NCI-H2107 (cell line): ENCODE data around the gene KCP.

Experiments used
- DNase-seq: peaks from one replicate; lab custom pipeline; 2025; lab: John Stamatoyannopoulos, UW

The KCP gene

GRCh38 chr7:128887169-128888038 is 23.1 kb downstream of the KCP start:
- DNase-seq, result no peak

GRCh38 chr7:128886391-128887168 is 23.9 kb downstream of the KCP start:
- DNase-seq, result no peak

- no peak for DNase-seq
Measured at GRCh38 chr7:128885370-128886187, 24.9 kb downstream of the KCP start.

GRCh38 chr7:128884561-128885369 is 25.7 kb downstream of the KCP start:
- no peak for DNase-seq

- no peak for DNase-seq
Measured at GRCh38 chr7:128883622-128884448, 26.7 kb downstream of the KCP start.

- no peak for DNase-seq
Measured at GRCh38 chr7:128882134-128882533, 28.4 kb downstream of the KCP start.

- DNase-seq, result no peak
Measured at GRCh38 chr7:128881458-128882125, 28.9 kb downstream of the KCP start.

- DNase-seq, result no peak
Measured at GRCh38 chr7:128880791-128881457, 29.6 kb downstream of the KCP start.

- DNase-seq, result peak; percentile 75
Measured at GRCh38 chr7:128879939-128880746, 30.4 kb downstream of the KCP start.

- no peak for DNase-seq
Measured at GRCh38 chr7:128879461-128879938, 31.0 kb downstream of the KCP start.

GRCh38 chr7:128878226-128879105 is 32.0 kb downstream of the KCP start:
- DNase-seq, result no peak

GRCh38 chr7:128877756-128878120 is 32.8 kb downstream of the KCP start:
- DNase-seq, result no peak

- no peak for DNase-seq
Measured at GRCh38 chr7:128876978-128877755, 33.3 kb downstream of the KCP start.

- DNase-seq, result no peak
Measured at GRCh38 chr7:128876586-128876977, 33.9 kb downstream of the KCP start.

GRCh38 chr7:128876127-128876526 is 34.4 kb downstream of the KCP start:
- DNase-seq, result no peak

- DNase-seq, result no peak
Measured at GRCh38 chr7:128875523-128875948, 35.0 kb downstream of the KCP start.
